IgD-negative memory B cell (primary cell): Measurements from ENCODE around the gene NIN. TPM values are rescaled to one million over a fixed set of nuclear protein-coding genes. Genes with fewer than 3 reads are reported as not detected.

Experiments used
- H3K27ac Mint-ChIP-seq, 3 donors: one replicate each; pipeline ENCODE4 v1.8.0; 2020 to 2022; ENCODE audit warnings: mild to moderate bottlenecking in 3 of 3, mixed read lengths in 3 of 3, moderate library complexity in 1 of 3
- H3K27me3 Mint-ChIP-seq: one replicate; pipeline ENCODE4 v1.8.0; 2021; ENCODE audit warnings: mixed read lengths
- H3K36me3 Mint-ChIP-seq: one replicate; pipeline ENCODE4 v1.8.0; 2020; ENCODE audit warnings: mild to moderate bottlenecking, mixed read lengths
- H3K4me1 Mint-ChIP-seq, 3 donors: one replicate each; pipeline ENCODE4 v1.8.0; 2020 to 2022; ENCODE audit warnings: mixed read lengths in 3 of 3, mild to moderate bottlenecking in 1 of 3
- H3K4me3 Mint-ChIP-seq, 4 donors: one replicate each; pipeline ENCODE4 v1.8.0; 2020 to 2022; ENCODE audit warnings: mild to moderate bottlenecking in 4 of 4, mixed read lengths in 4 of 4, moderate library complexity in 3 of 4
- H3K9me3 Mint-ChIP-seq, 3 donors: one replicate each; pipeline ENCODE4 v1.8.0; 2020 to 2021; ENCODE audit warnings: mixed read lengths in 3 of 3, mild to moderate bottlenecking in 1 of 3
- polyA plus RNA-seq: library from polyadenylated mRNA; unstranded; fragments of 300-500 nt; fragmentation: Illumina TruSeq; gene quantifications from one replicate; pipeline ENCODE4 v1.2.3, GENCODE V29; 2021

NIN gene
- polyA plus RNA-seq, 1 donor from 2014 or later = 76.5 TPM

GRCh38 chr14:50854521-50854920 is 23.6 kb upstream of the NIN start:
- Mint-ChIP-seq H3K4me1 (peaks cover 0 to 5% (median 0%) of the 10 kb centered on the region in 3 donors), H3K27ac (no peak overlapping the region), H3K4me3 (no peak overlapping the region), H3K9me3 (no peaks in the 10 kb centered on the region), H3K36me3 (no peaks in the 10 kb centered on the region), H3K27me3 (no peaks in the 10 kb centered on the region)

- H3K4me3 Mint-ChIP-seq = no peak overlapping the region
- no peak overlapping the region for H3K27ac Mint-ChIP-seq
- H3K4me1 Mint-ChIP-seq = peaks cover 0 to 5% (median 0%) of the 10 kb centered on the region in 3 donors
- H3K36me3 Mint-ChIP-seq = no peaks in the 10 kb centered on the region
- H3K9me3 Mint-ChIP-seq = no peaks in the 10 kb centered on the region
- no peaks in the 10 kb centered on the region for H3K27me3 Mint-ChIP-seq
These were observed 22.9 kb upstream of the NIN start for GRCh38 chr14:50853891-50854290.

DNA sequence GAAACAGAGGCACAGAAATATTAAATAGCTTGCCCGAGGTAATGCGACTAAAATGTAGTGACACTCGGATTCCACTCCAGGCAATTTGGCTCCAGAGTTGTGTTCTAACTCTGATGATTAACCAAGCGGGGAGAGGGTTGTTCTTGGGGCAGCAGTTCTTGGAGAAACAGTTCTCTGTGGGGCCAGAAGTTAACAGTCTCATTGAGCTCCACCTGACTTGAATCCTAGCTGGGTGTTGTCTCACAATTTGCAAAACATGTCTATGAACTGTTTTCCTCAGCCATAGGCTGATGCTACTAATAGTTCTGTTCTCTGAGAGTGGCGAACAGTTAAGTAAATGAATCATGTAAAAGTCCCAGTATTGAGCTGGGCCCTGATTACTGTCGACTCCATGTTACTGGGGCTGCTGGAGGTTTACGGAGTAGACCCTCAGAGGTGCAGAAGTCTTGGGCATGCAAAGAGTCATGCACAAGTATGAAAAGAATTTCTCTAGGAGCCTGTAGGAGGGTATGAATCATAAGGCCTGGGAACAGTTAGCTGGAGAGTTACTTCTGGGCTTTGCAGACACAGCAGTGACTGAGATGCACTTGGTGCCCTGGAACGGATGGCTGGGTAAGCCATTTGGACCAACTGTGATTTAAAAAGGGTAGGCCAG is 15.4 kb upstream of the NIN start:
- peaks cover 2% of the 10 kb centered on the region for H3K27me3 Mint-ChIP-seq
- peaks cover 2% of the 10 kb centered on the region for H3K36me3 Mint-ChIP-seq
- H3K4me3 Mint-ChIP-seq = no peak overlapping the region
- H3K4me1 Mint-ChIP-seq = peaks cover 0 to 6% (median 0%) of the 10 kb centered on the region in 3 donors
- no peak overlapping the region for H3K27ac Mint-ChIP-seq
- no peaks in the 10 kb centered on the region for H3K9me3 Mint-ChIP-seq

GRCh38 chr14:50845166-50845565 is 14.2 kb upstream of the NIN start:
- H3K27me3 Mint-ChIP-seq = peaks cover 2% of the 10 kb centered on the region
- H3K27ac Mint-ChIP-seq = no peak overlapping the region

GRCh38 chr14:50844391-50844790 is 13.4 kb upstream of the NIN start:
- Mint-ChIP-seq H3K27me3 (peaks cover 2% of the 10 kb centered on the region), H3K4me1 (peaks cover 0 to 6% (median 0%) of the 10 kb centered on the region in 3 donors), H3K27ac (no peak overlapping the region), H3K9me3 (no peaks in the 10 kb centered on the region), H3K36me3 (peaks cover 2% of the 10 kb centered on the region), H3K4me3 (no peak overlapping the region)

More at GRCh38 chr14:50845166-50845565, 14.2 kb upstream of the NIN start:
- peaks cover 0 to 6% (median 0%) of the 10 kb centered on the region in 3 donors for H3K4me1 Mint-ChIP-seq
- no peak overlapping the region for H3K4me3 Mint-ChIP-seq
- peaks cover 2% of the 10 kb centered on the region for H3K36me3 Mint-ChIP-seq
- no peaks in the 10 kb centered on the region for H3K9me3 Mint-ChIP-seq

DNA sequence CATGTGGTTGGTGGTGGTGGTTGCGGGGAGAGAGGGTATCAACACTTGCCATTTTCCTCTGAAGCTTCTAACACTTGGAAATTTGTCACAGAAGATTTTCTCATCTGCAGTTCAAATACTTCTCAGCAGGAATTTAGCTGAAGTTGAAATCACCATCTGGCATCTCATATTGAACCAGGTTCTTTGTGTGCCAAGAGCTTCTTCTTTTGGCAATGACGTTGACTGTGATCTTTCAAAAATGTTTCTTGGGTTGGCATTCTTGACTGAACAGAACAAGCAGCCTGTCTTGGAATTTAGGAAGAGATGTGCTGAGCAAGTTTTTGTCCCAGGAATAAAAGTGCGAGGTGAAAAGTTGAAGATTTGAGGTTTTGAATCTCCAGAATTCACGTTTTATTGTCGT is 8.7 kb upstream of the NIN start:
- peaks cover 1% of the 10 kb centered on the region for H3K27me3 Mint-ChIP-seq
- H3K4me3 Mint-ChIP-seq = no peak overlapping the region
- H3K9me3 Mint-ChIP-seq = no peaks in the 10 kb centered on the region
- peaks cover 10 to 28% (median 27%) of the 10 kb centered on the region in 3 donors for H3K4me1 Mint-ChIP-seq
- no peaks in the 10 kb centered on the region for H3K36me3 Mint-ChIP-seq
- no peak overlapping the region for H3K27ac Mint-ChIP-seq

- H3K4me3 Mint-ChIP-seq = no peak overlapping the region
- H3K9me3 Mint-ChIP-seq = no peaks in the 10 kb centered on the region
- no peaks in the 10 kb centered on the region for H3K36me3 Mint-ChIP-seq
- H3K4me1 Mint-ChIP-seq = peaks cover 12 to 31% (median 28%) of the 10 kb centered on the region in 3 donors
- peaks cover 1% of the 10 kb centered on the region for H3K27me3 Mint-ChIP-seq
- no peak overlapping the region for H3K27ac Mint-ChIP-seq
These were observed 8.1 kb upstream of the NIN start for GRCh38 chr14:50839048-50839447.

GRCh38 chr14:50837850-50838470 is 7.0 kb upstream of the NIN start:
- Mint-ChIP-seq H3K27me3 (peaks cover 1% of the 10 kb centered on the region), H3K36me3 (no peaks in the 10 kb centered on the region), H3K27ac (peak overlapping the region in 1 of 3 donors; percentile 18), H3K4me1 (peaks cover 12 to 34% (median 22%) of the 10 kb centered on the region in 3 donors), H3K9me3 (no peaks in the 10 kb centered on the region), H3K4me3 (peak overlapping the region in 1 of 4 donors; percentile 21)

DNA sequence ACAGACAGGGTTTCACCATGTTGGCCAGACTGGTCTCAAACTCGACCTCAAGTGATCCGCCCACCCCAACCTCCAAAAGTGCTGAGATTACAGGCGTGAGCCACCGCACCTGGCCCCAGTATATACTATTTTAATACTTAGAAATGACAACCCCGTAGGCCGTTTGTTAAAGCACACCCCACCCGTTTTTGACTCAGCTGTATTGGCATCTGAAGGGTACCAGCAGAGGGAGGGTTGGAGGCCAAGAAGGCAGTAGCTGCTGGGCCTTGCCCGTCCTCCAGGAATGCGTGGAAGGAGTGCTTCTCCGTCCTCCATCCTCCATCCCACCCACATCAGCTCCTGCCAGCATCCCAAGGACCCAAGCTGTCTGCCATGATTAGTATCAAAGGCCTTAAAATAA is 6.3 kb upstream of the NIN start:
- no peaks in the 10 kb centered on the region for H3K36me3 Mint-ChIP-seq
- H3K9me3 Mint-ChIP-seq = no peaks in the 10 kb centered on the region
- H3K4me3 Mint-ChIP-seq = peak overlapping the region in 1 of 4 donors; percentile 21
- peak overlapping the region in 1 of 3 donors; percentile 18 for H3K27ac Mint-ChIP-seq
- H3K27me3 Mint-ChIP-seq = peaks cover 1% of the 10 kb centered on the region
- H3K4me1 Mint-ChIP-seq = peaks cover 12 to 40% (median 22%) of the 10 kb centered on the region in 3 donors

- peaks cover 18 to 47% (median 29%) of the 10 kb centered on the region in 3 donors for H3K4me1 Mint-ChIP-seq
- H3K27ac Mint-ChIP-seq = no peak overlapping the region
- no peaks in the 10 kb centered on the region for H3K36me3 Mint-ChIP-seq
These were observed 5.6 kb upstream of the NIN start for GRCh38 chr14:50836515-50836914.

DNA sequence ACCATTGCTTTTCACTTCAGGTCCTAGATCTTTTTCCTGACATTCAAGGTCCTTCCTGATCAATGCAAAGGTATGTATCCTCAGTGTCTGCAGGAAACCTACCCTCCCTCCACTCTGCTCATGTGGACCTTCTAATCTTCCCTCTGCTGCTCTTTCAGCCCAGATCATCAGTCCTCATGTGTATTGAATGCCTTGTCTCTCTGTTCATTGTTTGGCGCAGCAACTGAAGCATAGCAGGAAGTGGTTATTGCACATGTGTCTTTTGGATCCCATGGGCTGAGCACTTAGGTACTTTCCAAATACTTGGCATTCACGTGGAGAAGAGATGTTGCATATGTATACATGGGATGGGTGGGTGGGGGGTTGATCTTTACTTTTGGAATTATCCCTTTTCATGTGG is 4.3 kb upstream of the NIN start:
- no peaks in the 10 kb centered on the region for H3K36me3 Mint-ChIP-seq
- peak overlapping the region; percentile 23 to 91 (median 65) for H3K27ac Mint-ChIP-seq

More at GRCh38 chr14:50836515-50836914, 5.6 kb upstream of the NIN start:
- Mint-ChIP-seq H3K27me3 (peaks cover 1% of the 10 kb centered on the region), H3K4me3 (no peak overlapping the region), H3K9me3 (no peaks in the 10 kb centered on the region)

GRCh38 chr14:50834802-50835276 is 3.9 kb upstream of the NIN start:
- Mint-ChIP-seq H3K27me3 (peaks cover 1% of the 10 kb centered on the region), H3K27ac (peak overlapping the region; percentile 23 to 91 (median 65)), H3K36me3 (peaks cover 1% of the 10 kb centered on the region), H3K9me3 (no peaks in the 10 kb centered on the region), H3K4me1 (peaks cover 20 to 50% (median 33%) of the 10 kb centered on the region in 3 donors), H3K4me3 (peak overlapping the region; percentile 1 to 72 (median 34))

More for the DNA sequence above, 4.3 kb upstream of the NIN start:
- H3K4me1 Mint-ChIP-seq = peaks cover 18 to 49% (median 30%) of the 10 kb centered on the region in 3 donors
- no peaks in the 10 kb centered on the region for H3K9me3 Mint-ChIP-seq
- H3K27me3 Mint-ChIP-seq = peaks cover 1% of the 10 kb centered on the region
- H3K4me3 Mint-ChIP-seq = peak overlapping the region; percentile 1 to 72 (median 34)

- peaks cover 30 to 51% (median 38%) of the 10 kb centered on the region in 3 donors for H3K4me1 Mint-ChIP-seq
- H3K27ac Mint-ChIP-seq = peak overlapping the region in 1 of 3 donors; percentile 95
- peaks cover 2% of the 10 kb centered on the region for H3K36me3 Mint-ChIP-seq
- no peaks in the 10 kb centered on the region for H3K9me3 Mint-ChIP-seq
- H3K4me3 Mint-ChIP-seq = peak overlapping the region in 1 of 4 donors; percentile 93
- H3K27me3 Mint-ChIP-seq = peaks cover 1% of the 10 kb centered on the region
These were observed 2.1 kb upstream of the NIN start for GRCh38 chr14:50832935-50833630.

GRCh38 chr14:50831726-50832168 is 785 bp upstream of the NIN start:
- Mint-ChIP-seq H3K27ac (peak overlapping the region; percentile 95 to 98 (median 98)), H3K4me1 (peaks cover 37 to 55% (median 37%) of the 10 kb centered on the region in 3 donors), H3K9me3 (no peaks in the 10 kb centered on the region), H3K4me3 (peak overlapping the region; percentile 93 to 100 (median 98)), H3K27me3 (no peaks in the 10 kb centered on the region), H3K36me3 (peaks cover 3% of the 10 kb centered on the region)
